Activated T-helper 9 cell treated with anti-CD3 and anti-CD28 coated beads, Interleukin-2, amount 50 U/mL, for 16 hours (primary cell): Measurements from ENCODE around the gene HTR1A.

ENCODE experiments used
- DNase-seq: peaks from one replicate; pipeline ENCODE4 v3.0.0-alpha.2; 2020; ENCODE audit warnings: low read depth

HTR1A gene

GRCh38 chr5:63962279-63962678 is at the start of gene HTR1A:
Gene HTR1A, minus strand, starts transcription at chr5:63962445. Its CDS starts 726 bp downstream, at chr5:63961719.
- no peak for DNase-seq

- no peak for DNase-seq
Measured at GRCh38 chr5:64003966-64004365, 41.7 kb upstream of the HTR1A start.

- no peak for DNase-seq
Measured at GRCh38 chr5:64000096-64000495, 37.9 kb upstream of the HTR1A start.

GRCh38 chr5:63987053-63987452 is 24.8 kb upstream of the HTR1A start:
- no peak for DNase-seq

- no peak for DNase-seq
Measured at GRCh38 chr5:63981864-63982263, 19.6 kb upstream of the HTR1A start.

- DNase-seq: no peak
Measured at GRCh38 chr5:63963926-63964325, 1.7 kb upstream of the HTR1A start.

- no peak for DNase-seq
Measured at GRCh38 chr5:63963080-63963735, 963 bp upstream of the HTR1A start.

- DNase-seq: no peak
Measured at GRCh38 chr5:63961598-63962161, 565 bp downstream of the HTR1A start.

- no peak for DNase-seq
Measured at GRCh38 chr5:63961125-63961597, 1.1 kb downstream of the HTR1A start.

GRCh38 chr5:63960646-63961045 is 1.6 kb downstream of the HTR1A start:
- DNase-seq: no peak

- no peak for DNase-seq
Measured at GRCh38 chr5:63959177-63959982, 2.9 kb downstream of the HTR1A start.

GRCh38 chr5:63958654-63959053 is 3.6 kb downstream of the HTR1A start:
- no peak for DNase-seq

- DNase-seq: no peak
Measured at GRCh38 chr5:63957617-63958016, 4.6 kb downstream of the HTR1A start.

GRCh38 chr5:63953217-63953616 is 9.0 kb downstream of the HTR1A start:
- DNase-seq: no peak

GRCh38 chr5:63935103-63935502 is 27.1 kb downstream of the HTR1A start:
- no peak for DNase-seq

- DNase-seq: no peak
Measured at GRCh38 chr5:63931836-63932235, 30.4 kb downstream of the HTR1A start.

GRCh38 chr5:63928451-63928850 is 33.8 kb downstream of the HTR1A start:
- no peak for DNase-seq

GRCh38 chr5:63923914-63924313 is 38.3 kb downstream of the HTR1A start:
- no peak for DNase-seq

- DNase-seq: no peak
Measured at GRCh38 chr5:63919763-63920478, 42.3 kb downstream of the HTR1A start.

- DNase-seq: no peak
Measured at GRCh38 chr5:63916786-63917185, 45.5 kb downstream of the HTR1A start.

- DNase-seq: no peak
Measured at GRCh38 chr5:63911871-63912270, 50.4 kb downstream of the HTR1A start.
